Body of pancreas (tissue), 4 donors: ENCODE data around the gene MYL3. TPM values are rescaled to one million over a fixed set of nuclear protein-coding genes. Genes with fewer than 3 reads are reported as not detected.

Source experiments
- ATAC-seq: fragments of 150-250 bp; one replicate; pipeline ENCODE4 v1.9.1; 2016
- DNase-seq, 4 donors: peaks; one replicate each; pipeline ENCODE4 v3.0.0-alpha.2; 2019
- H3K27ac ChIP-seq, 4 donors: fragments of 200-600 bp; sonication (generic); 1 replicate in 3 of 4; 2 replicates in 1 of 4; pipeline versions ENCODE4 v1.5.1 to v1.6.1; 2016 to 2019; ENCODE audit warnings: mild to moderate bottlenecking in 1 of 4, mixed read lengths in 1 of 4, moderate library complexity in 1 of 4
- H3K27me3 ChIP-seq, 2 donors: fragments of 200-600 bp; sonication (generic); one replicate each; pipeline ENCODE4 v1.6.0; 2016; ENCODE audit warnings: mild to moderate bottlenecking in 1 of 2
- H3K36me3 ChIP-seq, 2 donors: fragments of 200-600 bp; sonication (generic); replicated peaks in 1 of 2; 2 replicates each; pipeline ENCODE4 v1.5.1; 2016; ENCODE audit warnings: low read depth in 2 of 2; ENCODE audit not compliant: insufficient read depth in 1 of 2
- H3K4me1 ChIP-seq: fragments of 200-600 bp; sonication (generic); one replicate; pipeline ENCODE4 v1.6.0; 2016
- H3K4me3 ChIP-seq, 2 donors: fragments of 200-600 bp; sonication (generic); 1 replicate in 1 of 2; 2 replicates in 1 of 2; pipeline ENCODE4 v1.5.1; 2016 to 2019
- H3K9me3 ChIP-seq, 3 donors: fragments of 200-600 bp; sonication (generic); 1 replicate in 2 of 3; 2 replicates in 1 of 3; pipeline ENCODE4 v1.5.1; 2016
- POLR2A ChIP-seq, 3 donors: fragments of 450-650 bp; IDR thresholded peaks; one replicate each; pipeline ENCODE4 v1.6.1; 2016; ENCODE audit warnings: antibody characterized with exemption in 3 of 3, mild to moderate bottlenecking in 2 of 3
- WGBS, 2 donors: methylation state at CpG; one replicate each; pipeline ENCODE4 v1.1.5; 2017; 5-methylcytosine and 5-hydroxymethylcytosine counted together
- intact Hi-C: fragments of 100-400 bp; cut with DNase I; formaldehyde crosslinking; loops from one replicate; pipeline ENCODE4 v1.15.1; 2023
- total RNA-seq, 2 donors: library from RNA; depleted of rRNA; stranded (reverse); fragments of >200 nt; gene quantifications; one replicate each; pipeline ENCODE4 v1.1.0, GENCODE V29; 2016
- TF ChIP-seq, protein P1 (sequence below), 7 experiments: fragments of 450-650 bp in 4 of 7; fragments of 200-600 bp in 3 of 7; sonication (generic) in 3 of 7; IDR thresholded peaks; one replicate each; pipeline ENCODE4 v1.5.1; 2016 to 2019; ENCODE audit warnings: antibody characterized with exemption in 7 of 7

Gene MYL3
- total RNA-seq, 2 donors from 2014 or later, result 10.4 TPM; not detected in 1

DNA sequence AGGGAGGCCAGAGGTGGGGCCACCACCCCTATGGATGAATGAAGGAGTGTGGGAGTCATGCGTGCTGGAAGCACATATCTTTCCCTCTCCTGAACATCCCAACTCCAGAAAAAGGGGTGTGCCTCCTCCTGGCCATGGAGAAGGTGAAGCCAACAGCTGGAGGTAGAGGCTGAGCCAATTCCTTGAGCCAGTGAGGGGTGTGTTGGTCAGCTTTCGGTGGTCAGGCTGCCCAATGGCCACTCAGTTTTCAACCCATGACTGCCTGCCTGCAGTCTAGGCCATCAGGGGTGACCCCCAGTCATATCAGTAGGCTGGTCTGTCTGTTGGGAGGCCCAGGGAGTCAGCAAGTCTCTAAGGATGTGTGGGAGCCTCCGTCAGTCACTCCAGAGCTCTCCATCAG, 27.9 kb upstream of the MYL3 start:
- Histone ChIP-seq H3K4me3 (no peak overlapping the region), H3K27ac (no peak overlapping the region), H3K36me3 (no peaks in the 10 kb centered on the region), H3K4me1 (peaks cover 14% of the 10 kb centered on the region), H3K9me3 (no peaks in the 10 kb centered on the region), H3K27me3 (no peaks in the 10 kb centered on the region)
- intact Hi-C loops, result no loop called here
- no peak for TF ChIP-seq POLR2A (IDR thresholded peaks at IDR 0.05)
- TF ChIP-seq, protein P1, sequence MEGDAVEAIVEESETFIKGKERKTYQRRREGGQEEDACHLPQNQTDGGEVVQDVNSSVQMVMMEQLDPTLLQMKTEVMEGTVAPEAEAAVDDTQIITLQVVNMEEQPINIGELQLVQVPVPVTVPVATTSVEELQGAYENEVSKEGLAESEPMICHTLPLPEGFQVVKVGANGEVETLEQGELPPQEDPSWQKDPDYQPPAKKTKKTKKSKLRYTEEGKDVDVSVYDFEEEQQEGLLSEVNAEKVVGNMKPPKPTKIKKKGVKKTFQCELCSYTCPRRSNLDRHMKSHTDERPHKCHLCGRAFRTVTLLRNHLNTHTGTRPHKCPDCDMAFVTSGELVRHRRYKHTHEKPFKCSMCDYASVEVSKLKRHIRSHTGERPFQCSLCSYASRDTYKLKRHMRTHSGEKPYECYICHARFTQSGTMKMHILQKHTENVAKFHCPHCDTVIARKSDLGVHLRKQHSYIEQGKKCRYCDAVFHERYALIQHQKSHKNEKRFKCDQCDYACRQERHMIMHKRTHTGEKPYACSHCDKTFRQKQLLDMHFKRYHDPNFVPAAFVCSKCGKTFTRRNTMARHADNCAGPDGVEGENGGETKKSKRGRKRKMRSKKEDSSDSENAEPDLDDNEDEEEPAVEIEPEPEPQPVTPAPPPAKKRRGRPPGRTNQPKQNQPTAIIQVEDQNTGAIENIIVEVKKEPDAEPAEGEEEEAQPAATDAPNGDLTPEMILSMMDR (IDR thresholded peaks at IDR 0.05), result no peak
- 92 to 93% methylated on average over 3 of the region's 3 CpGs for WGBS, 2 donors
- ATAC-seq (no peak), DNase-seq (no peak)

DNA sequence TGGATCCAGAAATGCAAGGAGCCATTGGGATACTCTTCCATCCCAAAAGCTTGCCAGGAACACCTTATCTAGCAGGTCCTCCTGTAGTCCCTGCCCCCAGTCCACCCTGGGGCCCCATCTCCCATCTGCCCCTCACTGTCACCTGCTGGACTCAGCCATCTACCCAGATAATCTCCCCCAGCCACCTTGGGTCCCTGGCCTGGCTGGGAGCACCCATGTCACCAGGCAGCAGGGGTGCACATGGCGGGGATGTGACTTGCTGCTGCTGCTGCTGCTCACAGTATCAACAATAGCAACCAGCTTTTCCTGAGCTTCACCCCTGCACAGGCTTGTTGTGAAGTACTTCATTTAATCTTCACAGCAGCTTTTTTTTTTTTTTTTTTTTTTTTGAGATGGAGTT, 26.9 kb upstream of the MYL3 start:
- Histone ChIP-seq H3K36me3 (no peaks in the 10 kb centered on the region), H3K27me3 (no peaks in the 10 kb centered on the region), H3K9me3 (no peaks in the 10 kb centered on the region), H3K4me3 (no peak overlapping the region), H3K4me1 (peaks cover 14% of the 10 kb centered on the region), H3K27ac (no peak overlapping the region)
- TF ChIP-seq POLR2A (IDR thresholded peaks at IDR 0.05), result no peak
- TF ChIP-seq, protein P1 (IDR thresholded peaks at IDR 0.05), result no peak
- ATAC-seq (no peak), DNase-seq (no peak)
- intact Hi-C loops, result no loop called here
- WGBS, 2 donors, result 88 to 100% methylated on average over 1 of the region's 1 CpG

DNA sequence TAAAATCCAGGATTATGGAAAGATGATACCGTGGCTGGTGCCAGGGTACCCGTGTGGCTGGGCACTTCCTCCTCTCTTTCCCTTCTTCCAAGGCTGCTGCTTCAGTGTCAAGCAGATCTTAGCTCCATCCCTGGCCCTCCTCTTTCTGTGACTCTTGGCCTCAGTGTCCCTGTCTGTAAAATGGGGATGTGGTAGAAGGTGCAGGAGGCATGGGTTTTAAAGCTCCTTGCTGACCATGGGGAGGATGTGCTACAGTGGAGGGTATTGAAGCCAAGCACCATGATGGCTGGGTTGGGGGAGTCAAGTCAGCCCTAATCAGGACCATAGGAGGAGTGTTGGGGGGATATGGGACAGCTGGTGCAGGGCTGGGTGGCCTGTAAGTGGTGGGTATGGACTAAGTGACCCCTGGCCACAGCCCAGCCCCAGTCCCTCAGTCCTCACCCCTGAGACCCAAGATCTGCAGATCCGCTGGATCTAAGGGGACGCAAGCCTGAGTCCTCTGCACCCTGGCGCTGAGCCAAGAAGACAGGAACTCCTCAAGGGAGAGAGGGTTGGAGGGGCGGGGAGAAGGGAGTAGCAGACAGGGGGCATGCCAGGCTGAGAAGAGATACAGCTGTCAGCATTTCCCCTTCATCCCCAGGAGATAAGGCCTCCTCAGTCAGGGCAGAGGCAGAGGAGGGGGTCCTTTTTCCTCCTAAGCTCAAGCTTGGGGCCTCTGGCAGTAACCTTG, 26.3 kb upstream of the MYL3 start:
- intact Hi-C loops, result no loop called here
- H3K4me1 ChIP-seq, result peaks cover 14% of the 10 kb centered on the region
- no peaks in the 10 kb centered on the region for H3K36me3 ChIP-seq
- DNase-seq, result no peak
- no peak overlapping the region for H3K4me3 ChIP-seq
- TF ChIP-seq, protein P1 (IDR thresholded peaks at IDR 0.05), result no peak
- TF ChIP-seq POLR2A (IDR thresholded peaks at IDR 0.05), result no peak
- no peak for ATAC-seq
- no peaks in the 10 kb centered on the region for H3K27me3 ChIP-seq
- H3K9me3 ChIP-seq, result no peaks in the 10 kb centered on the region
- H3K27ac ChIP-seq, result no peak overlapping the region
- WGBS, 2 donors, result 59 to 62% methylated on average over 6 of the region's 6 CpGs

DNA sequence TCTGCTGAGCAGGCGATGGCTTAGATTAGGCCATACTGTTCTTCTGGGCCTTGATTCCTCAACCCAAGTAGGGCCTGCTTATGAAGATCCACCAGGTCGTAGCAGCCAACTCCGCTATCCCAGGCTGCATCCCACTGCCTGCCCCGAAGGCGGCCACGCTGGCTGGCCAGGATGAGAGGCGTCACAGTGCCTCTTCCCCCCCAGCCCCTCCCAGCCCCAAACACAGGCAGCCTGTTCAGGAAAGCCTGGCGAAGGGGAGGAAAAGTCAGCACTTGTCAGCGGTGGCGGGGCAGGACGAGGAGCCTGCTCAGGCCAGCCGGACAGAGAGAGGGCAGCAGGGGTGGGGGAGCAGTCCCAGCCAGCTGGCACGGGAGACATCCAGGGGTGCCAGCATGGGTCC, 25.5 kb upstream of the MYL3 start:
- Histone ChIP-seq H3K4me3 (no peak overlapping the region), H3K27ac (no peak overlapping the region), H3K36me3 (no peaks in the 10 kb centered on the region), H3K4me1 (peaks cover 14% of the 10 kb centered on the region), H3K27me3 (no peaks in the 10 kb centered on the region), H3K9me3 (no peaks in the 10 kb centered on the region)
- WGBS, 2 donors, result 73 to 85% methylated on average over 2 to 13 of the region's 13 CpGs
- intact Hi-C loops, result no loop called here
- TF ChIP-seq, protein P1 (IDR thresholded peaks at IDR 0.05), result no peak
- TF ChIP-seq POLR2A (IDR thresholded peaks at IDR 0.05), result no peak
- ATAC-seq (no peak), DNase-seq (no peak)

DNA sequence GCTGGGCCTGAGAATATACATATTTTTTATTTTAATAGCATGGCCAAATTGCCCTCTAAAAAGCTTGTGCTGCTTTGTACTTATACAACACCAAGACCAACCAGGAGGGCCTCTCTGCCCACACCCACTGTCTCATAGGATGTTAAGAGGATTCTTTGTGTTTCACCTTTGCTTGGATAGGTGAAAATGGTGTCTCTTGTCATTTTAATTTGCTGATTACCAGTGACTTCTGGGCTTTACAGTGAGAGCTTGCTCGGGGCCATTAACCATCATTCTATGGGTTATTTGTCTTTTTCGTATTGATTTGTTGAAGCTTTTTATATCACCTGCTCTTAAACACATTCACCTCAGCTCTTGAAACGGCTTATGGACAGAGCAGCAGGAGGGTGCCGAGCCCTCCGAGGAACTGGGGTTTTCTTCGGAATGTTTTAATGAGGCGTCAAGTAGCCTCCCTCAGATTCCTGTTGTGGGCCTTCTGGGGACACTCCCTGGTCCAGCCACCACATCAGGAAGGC, 24.8 kb upstream of the MYL3 start:
- Histone ChIP-seq H3K4me1 (peaks cover 19% of the 10 kb centered on the region), H3K9me3 (no peaks in the 10 kb centered on the region), H3K36me3 (no peaks in the 10 kb centered on the region), H3K4me3 (no peak overlapping the region), H3K27me3 (no peaks in the 10 kb centered on the region), H3K27ac (no peak overlapping the region)
- DNase-seq, result no peak
- no peak for TF ChIP-seq POLR2A (IDR thresholded peaks at IDR 0.05)
- TF ChIP-seq, protein P1 (IDR thresholded peaks at IDR 0.05), result no peak
- intact Hi-C loops, result no loop called here
- no peak for ATAC-seq
- 68 to 72% methylated on average over 7 of the region's 7 CpGs for WGBS, 2 donors
